Effector memory CD4-positive, alpha-beta T cell (primary cell): ENCODE measurements around the gene PDE11A.

ENCODE experiments used
- DNase-seq, 3 donors: peaks; one replicate each; pipeline ENCODE4 v3.0.0-alpha.2; 2020
- H3K27ac ChIP-seq: 2 replicates; pipeline ENCODE4 v1.7.0; 2013; ENCODE audit warnings: mild to moderate bottlenecking, low read length, moderate library complexity; ENCODE audit not compliant: insufficient read depth, poor library complexity, severe bottlenecking
- H3K27me3 ChIP-seq: replicated peaks from 2 replicates; pipeline ENCODE4 v1.7.0; 2013; ENCODE audit warnings: mild to moderate bottlenecking, low read length; ENCODE audit not compliant: insufficient read depth, control insufficient read depth, poor library complexity, severe bottlenecking
- H3K36me3 ChIP-seq: 2 replicates; pipeline ENCODE4 v1.7.0; 2013; ENCODE audit warnings: mild to moderate bottlenecking, low read length, moderate library complexity; ENCODE audit not compliant: control insufficient read depth, insufficient read depth
- H3K4me1 ChIP-seq: 2 replicates; pipeline ENCODE4 v1.7.0; 2013; ENCODE audit warnings: low read length, mild to moderate bottlenecking; ENCODE audit not compliant: control insufficient read depth, insufficient read depth, poor library complexity, severe bottlenecking
- H3K4me3 ChIP-seq: 2 replicates; pipeline ENCODE4 v1.7.0; 2013; ENCODE audit warnings: low read length, low read depth, mild to moderate bottlenecking; ENCODE audit not compliant: insufficient read depth, poor library complexity, severe bottlenecking
- H3K9me3 ChIP-seq: 2 replicates; pipeline ENCODE4 v1.7.0; 2013; ENCODE audit warnings: mild to moderate bottlenecking, low read length, moderate library complexity; ENCODE audit not compliant: control insufficient read depth

PDE11A gene

GRCh38 chr2:177783835-177784744 is 288.5 kb downstream of the PDE11A start:
- peaks cover 9% of the 10 kb centered on the region for H3K4me1 ChIP-seq
- H3K36me3 ChIP-seq = no peaks in the 10 kb centered on the region
- no peaks in the 10 kb centered on the region for H3K9me3 ChIP-seq
- H3K27ac ChIP-seq = no peak overlapping the region
- no peak overlapping the region for H3K4me3 ChIP-seq
- H3K27me3 ChIP-seq = no peaks in the 10 kb centered on the region
- DNase-seq = no peak

GRCh38 chr2:177783091-177783490 is 289.5 kb downstream of the PDE11A start:
- peaks cover 9% of the 10 kb centered on the region for H3K4me1 ChIP-seq

GRCh38 chr2:177782613-177783012 is 290.0 kb downstream of the PDE11A start:
- Histone ChIP-seq H3K4me1 (peaks cover 9% of the 10 kb centered on the region), H3K36me3 (no peaks in the 10 kb centered on the region), H3K27me3 (no peaks in the 10 kb centered on the region), H3K9me3 (no peaks in the 10 kb centered on the region), H3K4me3 (no peak overlapping the region), H3K27ac (no peak overlapping the region)
- no peak for DNase-seq

More at GRCh38 chr2:177783091-177783490, 289.5 kb downstream of the PDE11A start:
- DNase-seq = no peak
- no peak overlapping the region for H3K27ac ChIP-seq
- no peaks in the 10 kb centered on the region for H3K36me3 ChIP-seq
- H3K27me3 ChIP-seq = no peaks in the 10 kb centered on the region
- H3K9me3 ChIP-seq = no peaks in the 10 kb centered on the region
- H3K4me3 ChIP-seq = no peak overlapping the region

- H3K27ac ChIP-seq = no peak overlapping the region
- H3K9me3 ChIP-seq = no peaks in the 10 kb centered on the region
- H3K4me3 ChIP-seq = no peak overlapping the region
- no peak for DNase-seq
- no peaks in the 10 kb centered on the region for H3K36me3 ChIP-seq
- peaks cover 2% of the 10 kb centered on the region for H3K4me1 ChIP-seq
- no peaks in the 10 kb centered on the region for H3K27me3 ChIP-seq
Measured at GRCh38 chr2:177778472-177778871, 294.1 kb downstream of the PDE11A start.

- Histone ChIP-seq H3K4me3 (no peak overlapping the region), H3K36me3 (no peaks in the 10 kb centered on the region), H3K27me3 (no peaks in the 10 kb centered on the region), H3K9me3 (no peaks in the 10 kb centered on the region), H3K27ac (no peak overlapping the region), H3K4me1 (no peaks in the 10 kb centered on the region)
- DNase-seq = no peak
Measured at GRCh38 chr2:177772529-177772928, 300.0 kb downstream of the PDE11A start.

- Histone ChIP-seq H3K4me3 (no peak overlapping the region), H3K36me3 (no peaks in the 10 kb centered on the region), H3K27me3 (no peaks in the 10 kb centered on the region), H3K27ac (no peak overlapping the region), H3K9me3 (no peaks in the 10 kb centered on the region), H3K4me1 (no peaks in the 10 kb centered on the region)
- DNase-seq = no peak
Measured at GRCh38 chr2:177771191-177771590, 301.4 kb downstream of the PDE11A start.

- no peak overlapping the region for H3K27ac ChIP-seq
- H3K36me3 ChIP-seq = no peaks in the 10 kb centered on the region
- DNase-seq = no peak
- no peak overlapping the region for H3K4me3 ChIP-seq
- no peaks in the 10 kb centered on the region for H3K27me3 ChIP-seq
- peaks cover 5% of the 10 kb centered on the region for H3K4me1 ChIP-seq
- no peaks in the 10 kb centered on the region for H3K9me3 ChIP-seq
Measured at GRCh38 chr2:177767768-177768167, 304.8 kb downstream of the PDE11A start.

GRCh38 chr2:177765698-177766097 is 306.9 kb downstream of the PDE11A start:
- Histone ChIP-seq H3K9me3 (no peaks in the 10 kb centered on the region), H3K27me3 (peaks cover under 1% of the 10 kb centered on the region), H3K36me3 (no peaks in the 10 kb centered on the region), H3K4me1 (peaks cover 5% of the 10 kb centered on the region), H3K4me3 (no peak overlapping the region), H3K27ac (no peak overlapping the region)
- DNase-seq = no peak

GRCh38 chr2:177763531-177764265 is 308.9 kb downstream of the PDE11A start:
- DNase-seq = peak; percentile 36 to 61 (median 43)
- Histone ChIP-seq H3K27me3 (peaks cover 3% of the 10 kb centered on the region), H3K36me3 (no peaks in the 10 kb centered on the region), H3K4me1 (peaks cover 5% of the 10 kb centered on the region), H3K9me3 (no peaks in the 10 kb centered on the region), H3K27ac (no peak overlapping the region), H3K4me3 (no peak overlapping the region)

- no peak overlapping the region for H3K4me3 ChIP-seq
- H3K36me3 ChIP-seq = no peaks in the 10 kb centered on the region
- H3K4me1 ChIP-seq = peaks cover 5% of the 10 kb centered on the region
- H3K27ac ChIP-seq = no peak overlapping the region
- DNase-seq = no peak
- H3K27me3 ChIP-seq = peaks cover 3% of the 10 kb centered on the region
- H3K9me3 ChIP-seq = no peaks in the 10 kb centered on the region
Measured at GRCh38 chr2:177759443-177759842, 313.1 kb downstream of the PDE11A start.
